Measurements from ENCODE around the gene TMEM94.
"Not testable (repeated sequence)": the region's sequence is repeated elsewhere in the genome, so short reads cannot be mapped to it uniquely, and the experiment has no call there.

The TMEM94 gene

DNA sequence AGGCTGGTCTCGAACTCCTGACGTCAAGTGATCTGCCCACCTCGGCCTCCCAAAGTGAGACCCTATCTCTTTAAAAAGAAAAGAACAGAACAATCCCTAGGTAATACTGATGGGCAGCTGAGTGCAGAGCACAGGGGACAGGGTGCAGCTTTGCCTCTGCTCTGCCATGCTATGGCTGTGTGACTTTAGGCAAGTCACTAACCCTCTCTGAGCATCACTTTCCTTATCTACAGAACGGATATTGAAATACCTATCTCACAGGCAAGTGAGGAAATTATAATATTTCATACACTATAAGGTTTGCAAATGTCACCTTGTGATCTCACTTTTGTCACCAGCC lies 54.8 kb downstream of the TMEM94 start:
- no peak for DNase-seq (ENCODE audit: low spot score)

DNA sequence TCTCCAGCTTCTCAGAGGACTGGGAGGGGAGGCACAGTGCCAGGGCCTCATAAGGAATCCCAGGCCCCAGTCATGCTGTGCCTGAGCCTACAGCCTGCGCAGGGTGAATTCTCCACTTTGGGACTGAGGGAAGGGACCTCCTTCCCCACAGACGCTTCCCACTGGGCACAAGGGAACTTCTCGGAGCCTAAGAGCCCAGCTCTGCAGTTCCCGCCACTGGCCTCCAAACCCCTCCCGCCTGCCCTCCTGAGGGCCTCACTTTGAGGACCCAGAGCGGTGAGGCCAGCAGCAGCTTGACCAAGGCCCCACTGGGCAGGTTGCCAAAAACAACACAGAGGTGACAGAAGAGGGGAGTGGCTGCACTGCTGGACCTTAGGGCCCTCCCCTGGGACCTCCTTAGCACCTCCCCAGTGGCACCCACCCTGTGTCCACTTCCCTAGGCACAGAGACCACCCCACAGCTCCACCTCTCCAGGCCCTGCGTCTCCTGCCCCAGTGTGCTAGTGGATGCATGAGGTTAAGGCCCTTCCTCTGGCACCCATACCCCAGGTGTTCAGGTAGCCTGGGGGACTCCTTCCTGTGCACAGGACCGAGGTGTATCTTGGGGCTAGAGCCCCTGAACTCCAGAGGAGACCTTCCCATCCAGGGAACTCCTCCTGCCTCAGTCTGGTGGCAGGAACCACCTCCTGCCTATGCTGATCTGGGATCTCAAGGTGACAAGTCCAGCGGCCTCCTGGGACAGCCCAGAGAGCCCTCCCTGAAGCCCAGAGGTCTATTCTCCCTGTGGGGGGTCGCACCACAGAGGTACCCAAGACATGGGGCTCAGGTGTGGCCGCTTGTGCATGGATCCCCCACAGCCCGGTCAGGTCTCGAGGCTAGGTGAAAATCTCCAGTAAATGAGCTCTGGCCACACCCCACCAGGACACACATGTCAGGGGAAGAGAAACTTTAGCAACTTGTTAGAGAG lies 55.5 kb downstream of the TMEM94 start:
- no peak for DNase-seq (ENCODE audit: low spot score)

DNA sequence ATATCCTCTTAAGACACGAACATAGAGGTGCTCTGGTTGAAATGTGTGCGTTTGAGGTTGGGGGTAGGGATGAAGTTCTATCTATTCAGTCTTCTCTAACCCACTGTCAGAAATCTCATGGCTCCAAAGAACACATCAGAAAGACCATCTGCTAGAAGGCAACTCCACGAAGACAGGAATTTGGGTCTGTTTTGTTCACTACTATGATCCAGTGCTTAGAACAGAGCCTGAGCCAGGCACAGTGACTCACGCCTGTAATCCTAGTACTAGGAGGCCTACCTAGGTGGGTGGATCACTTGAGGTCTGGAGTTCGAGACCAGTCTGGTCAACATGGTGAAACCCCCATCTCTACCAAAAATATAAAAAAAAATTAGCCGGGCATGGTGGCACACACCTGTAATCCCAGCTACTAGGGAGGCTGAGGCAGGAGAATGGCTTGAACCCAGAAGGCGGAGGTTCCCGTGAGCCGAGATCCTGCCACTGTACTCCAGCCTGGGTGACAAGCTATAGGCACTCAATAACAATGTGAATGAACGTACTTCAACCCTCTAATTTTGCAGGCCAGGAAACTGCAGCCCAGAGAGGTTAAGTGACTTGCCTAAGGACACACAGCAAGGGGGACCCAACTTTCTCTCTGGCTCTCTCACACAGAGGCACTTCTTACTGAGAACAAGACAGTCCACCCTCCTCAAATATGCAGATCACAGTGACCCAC lies 56.6 kb downstream of the TMEM94 start:
- DNase-seq (ENCODE audit: low spot score): no peak

DNA sequence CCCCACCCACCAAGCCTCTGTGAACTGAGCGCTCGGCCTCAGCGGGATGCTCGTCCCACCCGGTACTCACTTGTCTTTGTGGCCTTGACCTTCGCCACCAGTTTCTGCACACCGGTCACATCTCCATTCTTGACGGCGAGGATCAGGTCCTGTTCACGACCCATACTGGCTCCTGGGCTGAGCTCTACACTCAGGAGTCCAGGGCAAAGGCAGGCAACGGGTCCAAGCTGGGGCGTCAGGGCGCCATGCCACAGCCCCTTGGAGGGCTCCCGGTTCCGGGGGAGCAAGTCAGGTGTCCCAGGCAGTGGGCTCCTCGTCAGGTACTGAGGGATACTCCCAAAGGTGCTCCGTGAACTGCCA lies 57.2 kb downstream of the TMEM94 start:
- no peak for DNase-seq (ENCODE audit: low spot score)

DNA sequence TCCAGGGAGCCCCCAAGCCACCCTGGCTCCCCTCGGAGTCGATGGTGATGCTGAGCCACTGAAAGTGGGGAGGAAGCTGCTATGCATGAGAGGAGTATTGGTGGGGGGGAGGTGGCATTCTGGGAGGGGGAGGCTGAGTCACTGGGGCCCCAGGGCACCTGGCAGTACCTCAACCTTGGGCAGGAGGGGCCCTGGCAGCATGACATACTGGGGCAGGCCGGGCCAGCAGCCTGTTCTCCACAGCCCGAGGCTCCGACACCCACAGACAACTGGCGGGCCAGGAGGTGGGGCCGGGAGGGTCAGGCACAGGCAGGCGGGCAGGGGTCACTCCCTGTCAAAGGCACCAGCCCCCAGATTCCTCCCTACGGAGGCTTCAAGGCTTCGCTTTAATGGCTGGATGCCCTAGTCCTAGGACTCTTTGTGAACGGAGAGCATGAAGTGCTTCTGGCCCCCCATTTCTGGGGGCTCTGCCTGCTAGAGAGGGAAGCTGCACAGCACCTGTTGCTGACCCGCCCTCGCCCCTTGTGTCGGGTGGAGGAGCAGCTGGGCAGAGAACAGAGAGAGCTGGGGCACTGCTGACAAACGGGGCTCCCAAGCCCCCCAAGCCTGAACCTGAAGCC lies 58.0 kb downstream of the TMEM94 start:
- no peak for DNase-seq (ENCODE audit: low spot score)

DNA sequence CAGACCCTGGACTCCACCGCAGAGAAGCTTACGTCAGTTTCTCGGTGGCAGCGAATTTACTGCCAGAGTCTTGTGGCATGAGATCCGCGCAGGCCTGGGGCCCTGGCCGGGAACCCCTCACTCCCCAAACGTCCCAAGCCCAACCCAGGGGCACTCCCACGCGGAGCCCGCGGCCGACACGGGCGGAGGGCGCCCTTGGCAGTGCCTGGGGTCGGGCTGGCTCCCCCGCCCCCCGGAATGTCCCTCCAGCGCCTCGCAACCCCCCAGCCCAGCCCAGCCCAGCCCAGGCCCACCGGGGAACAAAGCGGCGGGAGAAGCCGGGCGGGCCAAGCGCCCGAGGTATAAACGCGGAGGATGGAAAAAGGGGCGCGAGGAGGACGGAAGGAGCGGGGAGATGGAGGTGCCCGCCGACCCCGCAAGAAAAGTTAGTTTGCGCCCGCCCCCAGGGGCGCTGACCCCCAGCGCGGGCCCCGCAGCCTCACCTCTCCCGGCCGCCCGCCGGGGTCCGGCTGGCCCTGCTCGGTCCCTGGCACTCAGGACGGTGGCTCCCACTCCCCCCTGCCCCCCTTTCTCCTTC lies 58.6 kb downstream of the TMEM94 start:
- DNase-seq (ENCODE audit: low spot score): no peak

DNA sequence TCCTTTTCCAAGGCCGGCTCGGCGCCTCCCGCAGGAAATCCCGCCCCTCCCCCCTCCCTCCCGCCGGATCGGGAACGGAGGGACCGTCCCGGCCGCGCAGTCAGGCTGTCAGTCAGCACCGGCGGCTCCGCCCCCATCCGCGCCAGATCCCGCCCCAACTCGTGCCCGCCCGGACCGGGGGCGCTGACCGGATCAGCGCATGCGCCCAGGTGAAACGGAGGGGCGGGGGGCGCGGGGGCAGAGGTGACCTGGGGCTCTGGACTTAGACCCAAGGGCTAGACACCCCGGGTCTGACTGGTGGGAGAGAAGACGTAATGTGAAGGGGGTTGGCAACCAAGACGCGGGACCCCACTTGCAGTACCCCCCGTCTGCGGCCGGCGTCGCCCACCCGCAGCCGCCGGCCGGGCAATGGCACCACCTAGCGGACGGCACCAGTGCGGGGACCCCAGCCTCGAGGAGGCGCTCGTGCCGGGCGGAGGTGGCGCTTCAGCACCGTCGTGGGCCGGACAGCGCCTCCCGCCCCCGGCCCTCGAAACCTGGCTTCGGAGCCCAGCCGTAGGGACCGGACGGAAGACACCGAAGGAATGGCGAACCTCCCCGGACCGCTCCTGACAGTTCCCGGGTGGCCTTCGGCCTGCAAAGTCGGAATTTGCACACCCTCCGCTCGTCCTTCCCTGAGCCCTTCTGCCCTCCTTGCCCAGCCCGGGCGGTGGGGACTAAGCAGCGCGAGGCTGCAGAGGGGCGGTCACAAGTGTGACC lies 59.2 kb downstream of the TMEM94 start, which contains the start of gene CASKIN2:
CASKIN2 (minus strand) TSS at position 42 of the 759 bp plus-strand sequence. CDS start 1,733 bp downstream, outside the sequence.
- peak; percentile 99 for DNase-seq (ENCODE audit: low spot score)

DNA sequence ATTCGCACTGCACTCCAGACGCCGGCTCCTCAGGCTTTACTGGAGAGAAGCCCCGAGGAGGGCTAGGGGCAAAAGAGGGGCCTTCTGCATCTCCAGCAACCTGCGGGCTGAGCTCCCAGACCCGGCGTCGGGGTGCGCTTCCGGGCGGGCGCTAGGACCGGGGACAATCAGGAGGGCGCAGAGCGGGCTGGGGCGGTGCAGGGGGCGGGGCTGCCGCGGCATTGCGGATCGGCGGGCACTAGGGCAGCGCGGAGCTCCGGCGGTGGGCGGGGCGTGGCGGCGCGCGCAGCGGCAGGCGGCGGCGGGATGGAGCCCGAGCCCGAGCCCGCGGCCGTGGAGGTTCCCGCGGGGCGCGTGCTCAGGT lies 59.8 kb downstream of the TMEM94 start, which contains the start of gene TSEN54:
TSEN54 (plus strand) TSS at position 274 of the 364 bp plus-strand sequence; CDS start at position 307, 33 bp downstream.
- DNase-seq (ENCODE audit: low spot score): peak; percentile 98

DNA sequence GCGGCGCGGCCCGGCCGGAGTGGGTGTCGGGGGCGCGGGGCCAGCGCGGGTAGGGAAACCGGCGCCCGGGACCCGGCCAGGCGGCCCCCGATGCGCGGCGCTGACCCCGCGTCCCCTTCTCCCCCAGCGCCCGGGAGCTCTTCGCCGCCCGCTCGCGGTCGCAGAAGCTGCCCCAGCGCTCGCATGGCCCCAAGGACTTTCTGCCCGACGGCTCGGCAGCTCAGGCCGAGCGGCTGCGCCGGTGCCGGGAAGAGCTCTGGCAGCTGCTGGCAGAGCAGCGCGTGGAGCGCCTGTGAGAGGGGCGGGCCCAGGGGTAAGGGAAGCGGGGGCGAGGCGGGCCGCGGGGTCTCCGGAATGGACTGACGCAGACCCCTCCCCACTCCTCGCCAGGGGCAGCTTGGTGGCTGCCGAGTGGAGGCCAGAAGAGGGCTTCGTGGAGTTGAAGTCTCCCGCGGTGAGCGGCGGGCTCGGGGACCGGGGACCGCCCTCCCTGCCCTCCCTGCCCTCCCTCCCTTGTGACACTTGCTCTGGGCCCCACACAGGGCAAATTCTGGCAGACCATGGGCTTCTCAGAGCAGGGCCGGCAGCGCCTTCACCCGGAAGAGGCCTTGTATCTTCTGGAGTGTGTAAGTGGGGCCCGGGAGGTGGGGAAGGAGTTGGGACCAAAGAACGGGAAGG lies 60.3 kb downstream of the TMEM94 start:
- DNase-seq (ENCODE audit: low spot score): no peak

DNA sequence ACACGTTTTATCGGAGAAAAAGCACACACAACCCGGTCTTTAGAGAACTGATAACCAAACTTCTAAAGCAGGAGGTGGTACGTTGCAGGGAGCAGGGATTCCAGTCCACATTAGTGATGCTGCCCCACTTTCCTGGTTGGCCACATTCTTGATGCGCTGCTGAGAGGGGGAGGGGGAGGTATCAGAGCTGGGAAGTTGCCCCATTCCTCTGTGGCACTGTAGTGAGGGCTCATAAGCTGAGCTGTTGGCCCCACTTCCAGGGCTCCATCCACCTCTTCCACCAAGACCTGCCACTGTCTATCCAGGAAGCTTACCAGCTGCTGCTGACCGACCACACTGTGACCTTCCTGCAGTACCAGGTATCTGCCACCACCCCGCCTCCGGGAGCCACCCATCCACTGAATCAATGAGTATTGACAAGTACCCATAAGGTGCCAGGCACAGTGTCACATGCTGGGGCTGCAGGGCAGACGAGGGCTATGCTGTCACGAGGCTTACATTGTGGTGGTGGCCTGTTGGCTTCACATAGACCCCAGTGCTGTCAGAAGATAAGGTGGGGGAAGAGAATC lies 60.9 kb downstream of the TMEM94 start:
- DNase-seq (ENCODE audit: low spot score): no peak

DNA sequence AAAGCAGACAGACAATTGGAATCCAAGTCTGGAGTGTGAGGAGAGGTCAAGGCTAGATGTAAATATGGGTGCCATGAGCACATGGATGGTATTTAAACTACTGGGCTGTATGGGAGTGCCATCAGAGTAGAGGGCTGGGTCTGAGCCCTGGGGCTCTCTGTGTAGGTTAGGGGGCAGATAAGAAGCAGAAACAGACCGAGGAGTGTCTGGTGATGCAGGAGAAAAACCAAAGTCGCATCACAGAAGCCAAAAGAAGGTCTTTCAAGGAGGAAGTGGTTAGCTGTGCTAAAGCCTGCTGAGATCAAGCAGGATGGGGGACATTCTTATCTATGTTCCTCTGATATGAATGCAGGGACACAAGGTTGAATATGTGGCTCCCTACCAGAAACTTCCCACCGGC lies 61.8 kb downstream of the TMEM94 start:
- no peak for DNase-seq (ENCODE audit: low spot score)

DNA sequence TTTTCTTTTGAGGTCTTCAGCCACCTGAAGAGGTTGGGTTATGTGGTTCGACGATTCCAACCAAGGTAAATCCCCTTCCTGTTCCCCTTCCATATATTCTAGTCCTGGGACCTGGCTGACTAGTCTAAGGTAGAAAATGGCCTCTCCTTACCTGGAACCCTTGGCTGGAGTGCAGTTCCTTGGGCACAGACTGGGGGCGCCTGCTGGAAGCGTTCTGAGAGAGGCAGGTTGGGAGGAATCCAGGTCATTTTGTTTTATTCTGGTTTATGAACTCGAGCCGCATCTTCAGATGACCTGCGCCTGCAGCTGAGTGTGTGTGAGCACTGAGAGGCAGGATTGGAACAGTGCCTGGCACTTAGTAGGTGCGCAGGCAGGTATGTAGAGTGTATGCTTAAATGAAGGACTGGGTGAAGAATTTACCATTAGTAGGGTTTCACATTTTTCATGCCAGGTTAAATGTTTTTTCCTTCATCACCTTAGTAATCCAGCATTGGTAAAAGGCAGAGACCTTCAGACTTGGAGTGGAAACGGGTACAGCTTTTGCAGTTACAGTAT lies 62.6 kb downstream of the TMEM94 start:
- no peak for DNase-seq (ENCODE audit: low spot score)

DNA sequence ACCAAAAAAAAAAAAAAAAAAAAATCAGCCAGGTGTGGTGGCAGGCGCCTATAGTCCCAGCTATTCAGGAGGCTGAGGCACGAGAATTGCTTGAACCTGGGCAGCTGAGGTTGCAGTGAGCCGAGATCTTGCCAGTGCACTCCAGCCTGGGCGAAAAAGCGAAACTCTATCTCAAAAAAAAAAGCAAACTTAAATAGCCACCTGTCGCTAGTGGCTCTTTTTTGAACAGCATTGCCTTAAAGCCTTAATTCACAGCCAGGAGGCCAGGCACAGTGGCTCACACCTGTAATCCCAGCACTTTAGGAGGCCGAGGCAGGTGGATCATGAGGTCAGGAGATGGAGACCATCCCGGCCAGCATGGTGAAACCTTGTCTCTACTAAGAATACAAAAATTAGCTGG lies 64.0 kb downstream of the TMEM94 start:
- DNase-seq (ENCODE audit: low spot score): not testable (repeated sequence)

DNA sequence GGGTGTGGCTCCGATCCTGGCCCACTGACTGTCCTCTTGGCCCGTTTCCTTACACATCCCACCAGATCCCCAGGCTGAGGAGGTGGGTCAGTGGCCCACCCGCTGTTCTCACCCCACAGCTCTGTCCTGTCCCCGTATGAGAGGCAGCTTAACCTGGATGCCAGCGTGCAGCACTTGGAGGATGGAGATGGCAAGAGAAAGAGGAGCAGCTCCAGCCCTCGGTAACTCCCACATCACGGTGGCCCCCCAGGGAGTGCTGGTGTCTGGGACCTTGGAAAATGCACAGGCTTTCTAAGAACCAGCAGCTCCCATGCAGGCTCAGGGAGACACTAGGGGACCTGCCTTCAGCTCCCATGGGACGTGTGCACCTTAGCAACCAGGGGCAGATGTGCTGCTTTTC lies 64.9 kb downstream of the TMEM94 start:
- DNase-seq (ENCODE audit: low spot score): no peak

DNA sequence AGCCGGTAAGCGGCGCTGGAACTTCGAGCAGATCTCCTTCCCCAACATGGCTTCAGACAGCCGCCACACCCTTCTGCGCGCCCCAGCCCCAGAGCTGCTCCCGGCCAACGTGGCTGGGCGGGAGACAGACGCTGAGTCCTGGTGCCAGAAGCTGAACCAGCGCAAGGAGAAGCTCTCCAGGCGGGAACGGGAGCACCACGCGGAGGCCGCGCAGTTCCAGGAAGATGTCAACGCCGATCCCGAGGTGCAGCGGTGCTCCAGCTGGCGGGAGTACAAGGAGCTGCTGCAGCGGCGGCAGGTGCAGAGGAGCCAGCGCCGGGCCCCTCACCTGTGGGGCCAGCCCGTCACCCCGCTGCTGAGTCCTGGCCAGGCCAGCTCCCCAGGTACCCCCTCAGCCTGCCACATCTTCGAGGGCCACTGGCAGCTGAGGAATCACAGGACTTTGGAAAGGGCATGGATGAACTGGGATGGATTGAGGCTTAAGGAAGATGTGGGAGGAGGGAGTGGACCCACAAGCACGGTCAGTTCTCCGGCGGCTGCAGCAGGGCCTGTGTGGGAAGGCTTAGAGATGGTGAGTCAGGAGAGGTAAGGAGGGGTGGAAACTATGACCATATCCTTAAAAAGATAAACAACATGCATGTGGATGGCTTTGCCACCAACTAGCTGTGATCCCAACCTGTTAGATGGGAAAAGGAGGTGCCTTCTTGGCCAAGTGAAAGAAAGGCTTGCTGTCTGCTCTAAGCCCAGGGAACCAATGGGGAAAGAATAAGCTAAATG lies 65.7 kb downstream of the TMEM94 start:
- no peak for DNase-seq (ENCODE audit: low spot score)

DNA sequence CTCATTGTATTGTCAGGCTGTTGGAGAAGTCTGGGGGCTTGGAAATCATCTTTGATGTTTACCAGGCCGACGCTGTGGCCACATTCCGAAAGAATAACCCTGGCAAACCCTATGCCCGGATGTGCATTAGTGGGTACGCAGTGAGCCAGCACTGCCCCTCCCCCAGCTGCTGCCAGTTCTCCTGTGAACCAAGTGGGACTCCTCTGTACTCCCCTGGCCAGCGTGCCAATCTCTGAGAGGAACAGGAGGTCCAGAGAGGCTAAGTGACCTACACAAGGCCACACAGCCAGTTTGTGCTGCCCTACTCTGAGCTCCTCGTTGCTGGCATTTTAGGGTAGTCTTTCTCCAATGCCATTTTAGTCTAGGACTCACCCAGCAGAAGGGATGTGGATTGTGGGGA lies 67.2 kb downstream of the TMEM94 start:
- DNase-seq (ENCODE audit: low spot score): no peak

DNA sequence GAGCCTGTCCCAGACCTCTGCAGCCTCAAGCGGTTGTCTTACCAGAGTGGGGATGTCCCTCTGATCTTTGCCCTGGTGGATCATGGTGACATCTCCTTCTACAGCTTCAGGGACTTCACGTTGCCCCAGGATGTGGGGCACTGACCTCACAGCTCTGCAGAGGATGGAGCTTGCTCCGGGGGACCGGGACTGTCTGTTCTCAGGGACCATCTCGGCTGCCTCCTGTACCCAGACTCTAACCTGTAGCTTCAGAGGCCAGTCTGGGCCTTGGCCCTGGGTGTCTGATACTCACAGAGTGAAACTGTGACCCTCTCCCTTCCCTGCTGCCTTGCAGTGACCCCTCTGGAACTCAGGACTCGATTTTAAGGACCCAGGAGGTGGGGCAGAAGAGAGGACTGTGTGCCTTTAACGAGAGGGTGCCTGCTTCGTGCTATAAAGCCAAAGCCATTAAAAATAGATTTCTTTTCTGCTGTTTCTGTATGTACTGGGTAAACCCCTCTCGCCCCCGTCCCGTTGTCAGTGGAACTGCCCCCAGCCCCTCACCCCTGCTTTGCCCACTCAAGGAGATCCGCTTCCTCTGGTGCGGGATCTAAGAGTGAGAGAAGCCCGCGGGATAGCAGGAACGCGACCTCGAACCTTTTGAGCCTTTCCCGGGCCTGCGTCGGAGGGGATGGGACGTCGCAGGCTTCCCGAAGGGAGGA lies 68.0 kb downstream of the TMEM94 start:
- no peak for DNase-seq (ENCODE audit: low spot score)

DNA sequence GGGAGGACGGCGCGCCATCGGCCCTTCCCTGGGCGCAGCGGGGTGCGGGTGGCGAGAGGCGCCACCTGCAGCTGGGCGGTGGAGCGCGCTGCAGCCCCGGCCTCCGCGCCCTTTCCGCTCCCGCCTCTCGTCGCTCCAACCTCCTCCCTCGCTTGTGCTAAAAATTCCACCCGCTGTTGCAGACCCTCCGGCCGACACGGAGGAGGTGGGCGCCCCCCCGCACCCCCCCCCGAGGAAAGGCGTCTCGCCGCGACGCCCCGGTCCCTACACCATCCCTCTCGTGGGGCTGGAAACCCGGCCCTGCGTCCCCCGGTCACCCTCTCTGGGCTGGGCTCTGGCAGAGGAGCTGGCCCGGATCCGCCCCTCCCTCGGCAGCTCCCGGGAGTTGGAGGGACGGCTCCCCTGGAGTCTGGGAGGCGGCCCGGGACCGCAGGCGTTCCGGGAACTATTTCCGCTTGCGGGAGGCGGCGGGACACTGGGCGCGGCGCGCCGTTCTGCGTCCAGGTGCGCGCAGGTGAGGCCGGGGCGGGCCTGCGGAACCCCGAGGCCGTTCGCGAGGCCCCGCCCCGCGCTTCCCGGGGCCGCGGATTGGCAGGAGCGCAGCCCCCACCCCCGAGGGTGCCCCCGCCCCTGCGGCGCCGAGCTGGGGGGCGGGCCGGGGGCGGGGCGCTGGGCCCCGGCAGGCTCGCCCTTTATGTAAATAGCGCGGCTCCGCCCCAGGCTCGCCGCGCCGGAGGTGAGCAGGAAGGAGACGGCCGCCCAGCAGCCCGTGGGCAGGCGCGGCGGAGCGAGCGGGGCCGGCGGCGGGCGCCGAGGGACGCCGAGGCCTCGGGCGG lies 68.8 kb downstream of the TMEM94 start, which contains the start of gene LLGL2:
LLGL2 (plus strand) TSS at position 728 of the 836 bp plus-strand sequence. CDS start 17,730 bp downstream, outside the sequence.
- peak; percentile 45 for DNase-seq (ENCODE audit: low spot score)

All from AG08395 (cell line).